Peyer's patch (tissue), 4 donors: Measurements from ENCODE around the gene ATP2C1. TPM values are rescaled to one million over a fixed set of nuclear protein-coding genes. Genes with fewer than 3 reads are reported as not detected.

Source experiments
- DNase-seq, 3 donors: peaks; one replicate each; pipeline ENCODE4 v3.0.0-alpha.2; 2017 to 2019
- H3K27ac ChIP-seq, 4 donors: fragments of 200-600 bp; sonication (generic); one replicate each; pipeline ENCODE4 v1.5.1; 2016 to 2019
- H3K27me3 ChIP-seq, 2 donors: fragments of 200-600 bp; sonication (generic); one replicate each; pipeline ENCODE4 v1.5.1; 2019
- H3K36me3 ChIP-seq, 3 donors: fragments of 200-600 bp; sonication (generic); one replicate each; pipeline ENCODE4 v1.5.1; 2016 to 2019
- H3K4me1 ChIP-seq, 4 donors: fragments of 200-600 bp; sonication (generic); one replicate each; pipeline ENCODE4 v1.5.1; 2016 to 2019
- H3K4me3 ChIP-seq, 4 donors: fragments of 200-600 bp; sonication (generic); 1 replicate in 3 of 4; 2 replicates in 1 of 4; pipeline ENCODE4 v1.5.1; 2016 to 2019; ENCODE audit warnings: mild to moderate bottlenecking in 1 of 4
- H3K9me3 ChIP-seq, 4 donors: fragments of 200-600 bp; sonication (generic); one replicate each; pipeline ENCODE4 v1.5.1; 2016 to 2019; ENCODE audit warnings: mild to moderate bottlenecking in 1 of 4
- CTCF ChIP-seq, 6 experiments: fragments of 450-650 bp in 4 of 6; fragments of 200-600 bp in 2 of 6; sonication (generic) in 1 of 6; IDR thresholded peaks; one replicate each; pipeline ENCODE4 v1.5.1; 2017 to 2019; ENCODE audit warnings: antibody characterized with exemption in 6 of 6, mild to moderate bottlenecking in 3 of 6, moderate library complexity in 1 of 6
- POLR2A ChIP-seq, 2 donors: fragments of 450-650 bp; IDR thresholded peaks; one replicate each; pipeline ENCODE4 v1.5.1; 2017; ENCODE audit warnings: antibody characterized with exemption in 2 of 2, mild to moderate bottlenecking in 2 of 2, moderate library complexity in 2 of 2
- total RNA-seq, 4 donors: library from RNA; depleted of rRNA; stranded (reverse); fragments of >200 nt; gene quantifications; one replicate each; pipeline ENCODE4 v1.1.0, GENCODE V29; 2016

Gene ATP2C1
- total RNA-seq, 4 donors from 2014 or later = 32.2 to 49.5 (median 40.8) TPM

- H3K27me3 ChIP-seq = no peaks in the 10 kb centered on the region
- H3K4me1 ChIP-seq = peaks cover 0 to 47% (median 4%) of the 10 kb centered on the region in 4 donors
- peaks cover 0 to 42% (median 0%) of the 10 kb centered on the region in 3 donors for H3K36me3 ChIP-seq
- TF ChIP-seq POLR2A (IDR thresholded peaks at IDR 0.05) = no peak
- no peak for TF ChIP-seq CTCF (IDR thresholded peaks at IDR 0.05)
- no peak overlapping the region for H3K4me3 ChIP-seq
- no peak for DNase-seq
- H3K9me3 ChIP-seq = no peaks in the 10 kb centered on the region
- H3K27ac ChIP-seq = no peak overlapping the region
These were observed 126.3 kb downstream of the ATP2C1 start for GRCh38 chr3:131020122-131020693.

- TF ChIP-seq CTCF (IDR thresholded peaks at IDR 0.05) = no peak
- no peak for TF ChIP-seq POLR2A (IDR thresholded peaks at IDR 0.05)
- Histone ChIP-seq H3K4me3 (peak overlapping the region in 3 of 4 donors; percentile 63 to 84 (median 74)), H3K36me3 (peaks cover 0 to 11% (median 0%) of the 10 kb centered on the region in 3 donors), H3K27me3 (no peaks in the 10 kb centered on the region), H3K4me1 (peaks cover 3 to 58% (median 7%) of the 10 kb centered on the region in 4 donors), H3K27ac (peak overlapping the region; percentile 79 to 96 (median 88)), H3K9me3 (no peaks in the 10 kb centered on the region)
- DNase-seq = no peak
These were observed 131.7 kb downstream of the ATP2C1 start for GRCh38 chr3:131025539-131025938.

- Histone ChIP-seq H3K9me3 (no peaks in the 10 kb centered on the region), H3K4me1 (peaks cover 3 to 51% (median 7%) of the 10 kb centered on the region in 4 donors), H3K4me3 (peak within 1 kb of the TSS; percentile 56 to 84 (median 68)), H3K27me3 (no peaks in the 10 kb centered on the region), H3K27ac (peak within 1 kb of the TSS; percentile 79 to 96 (median 88)), H3K36me3 (peaks cover 0 to 6% (median 0%) of the 10 kb centered on the region in 3 donors)
- DNase-seq = peak; percentile 89 to 95 (median 95)
- no peak for TF ChIP-seq CTCF (IDR thresholded peaks at IDR 0.05)
- peak; percentile 74 for TF ChIP-seq POLR2A (IDR thresholded peaks at IDR 0.05)
These were observed 132.7 kb downstream of the ATP2C1 start, which contains the start of the genes ASTE1 and NEK11 for GRCh38 chr3:131026321-131027151. ASTE1 (minus strand) TSS chr3:131026825; CDS start chr3:131025306, 1,519 bp downstream. NEK11 (plus strand) TSS chr3:131026877; CDS start chr3:131029709, 2,832 bp downstream.

GRCh38 chr3:131028844-131029243, 135.0 kb downstream of the ATP2C1 start:
- Histone ChIP-seq H3K27ac (no peak overlapping the region), H3K9me3 (no peaks in the 10 kb centered on the region), H3K4me1 (peaks cover 3 to 29% (median 5%) of the 10 kb centered on the region in 4 donors), H3K27me3 (no peaks in the 10 kb centered on the region), H3K36me3 (peaks cover 0 to 9% (median 0%) of the 10 kb centered on the region in 3 donors), H3K4me3 (no peak overlapping the region)
- no peak for DNase-seq
- TF ChIP-seq POLR2A (IDR thresholded peaks at IDR 0.05) (no peak), CTCF (IDR thresholded peaks at IDR 0.05) (no peak)

- no peak for DNase-seq
- Histone ChIP-seq H3K27me3 (no peaks in the 10 kb centered on the region), H3K4me1 (peaks cover 0 to 7% (median 2%) of the 10 kb centered on the region in 4 donors), H3K27ac (no peak overlapping the region), H3K36me3 (peaks cover 0 to 4% (median 0%) of the 10 kb centered on the region in 3 donors), H3K9me3 (no peaks in the 10 kb centered on the region), H3K4me3 (no peak overlapping the region)
- no peak for TF ChIP-seq CTCF (IDR thresholded peaks at IDR 0.05)
- TF ChIP-seq POLR2A (IDR thresholded peaks at IDR 0.05) = no peak
These were observed 137.8 kb downstream of the ATP2C1 start for GRCh38 chr3:131031660-131032059.
